Ectodermal cell (in vitro differentiated cells): ENCODE measurements around the gene COL5A1.

Source experiments
- H3K27ac ChIP-seq: 2 replicates; pipeline ENCODE4 v1.7.0; 2013; ENCODE audit warnings: mild to moderate bottlenecking, low read depth, low read length; ENCODE audit not compliant: insufficient read depth, poor library complexity, severe bottlenecking
- H3K27me3 ChIP-seq: 2 replicates; pipeline ENCODE4 v1.7.0; 2013; ENCODE audit warnings: mild to moderate bottlenecking, low read length; ENCODE audit not compliant: insufficient read depth, control insufficient read depth, poor library complexity, severe bottlenecking
- H3K36me3 ChIP-seq: one replicate; pipeline ENCODE4 v1.7.0; 2013; ENCODE audit warnings: low read length; ENCODE audit not compliant: control insufficient read depth, insufficient read depth
- H3K4me1 ChIP-seq: one replicate; pipeline ENCODE4 v1.7.0; 2013; ENCODE audit warnings: low read length; ENCODE audit not compliant: control insufficient read depth, insufficient read depth
- H3K4me3 ChIP-seq: 2 replicates; pipeline ENCODE4 v1.7.0; 2013; ENCODE audit warnings: low read depth, low read length, control low read depth; ENCODE audit not compliant: insufficient read depth
- H3K9me3 ChIP-seq: 2 replicates; pipeline ENCODE4 v1.7.0; 2013; ENCODE audit warnings: mild to moderate bottlenecking, low read length, moderate library complexity; ENCODE audit not compliant: control insufficient read depth
- WGBS, 2 experiments: methylation state at CpG; one replicate each; pipeline ENCODE4 v1.1.7; 2013; ENCODE audit warnings: missing lambda C conversion rate in 2 of 2; 5-methylcytosine and 5-hydroxymethylcytosine counted together

The COL5A1 gene

GRCh38 chr9:134739660-134739968 lies 98.0 kb downstream of the COL5A1 start:
- no peaks in the 10 kb centered on the region for H3K9me3 ChIP-seq
- no peaks in the 10 kb centered on the region for H3K36me3 ChIP-seq
- peaks cover 8% of the 10 kb centered on the region for H3K4me1 ChIP-seq
- H3K27ac ChIP-seq: no peak overlapping the region
- H3K4me3 ChIP-seq: no peak overlapping the region
- H3K27me3 ChIP-seq: no peaks in the 10 kb centered on the region
- WGBS, 2 experiments: 90 to 92% methylated on average over 8 of the region's 8 CpGs

- peaks cover 8% of the 10 kb centered on the region for H3K4me1 ChIP-seq
- no peak overlapping the region for H3K27ac ChIP-seq
- no peaks in the 10 kb centered on the region for H3K36me3 ChIP-seq
- no peak overlapping the region for H3K4me3 ChIP-seq
- 85 to 87% methylated on average over 16 of the region's 16 CpGs for WGBS, 2 experiments
- no peaks in the 10 kb centered on the region for H3K27me3 ChIP-seq
- no peaks in the 10 kb centered on the region for H3K9me3 ChIP-seq
These were observed 98.5 kb downstream of the COL5A1 start for GRCh38 chr9:134740071-134740470.

GRCh38 chr9:134741846-134742245 lies 100.2 kb downstream of the COL5A1 start:
- Histone ChIP-seq H3K27ac (no peak overlapping the region), H3K27me3 (no peaks in the 10 kb centered on the region), H3K9me3 (no peaks in the 10 kb centered on the region), H3K4me3 (no peak overlapping the region), H3K36me3 (no peaks in the 10 kb centered on the region), H3K4me1 (no peaks in the 10 kb centered on the region)
- 90 to 92% methylated on average over 9 of the region's 9 CpGs for WGBS, 2 experiments

DNA sequence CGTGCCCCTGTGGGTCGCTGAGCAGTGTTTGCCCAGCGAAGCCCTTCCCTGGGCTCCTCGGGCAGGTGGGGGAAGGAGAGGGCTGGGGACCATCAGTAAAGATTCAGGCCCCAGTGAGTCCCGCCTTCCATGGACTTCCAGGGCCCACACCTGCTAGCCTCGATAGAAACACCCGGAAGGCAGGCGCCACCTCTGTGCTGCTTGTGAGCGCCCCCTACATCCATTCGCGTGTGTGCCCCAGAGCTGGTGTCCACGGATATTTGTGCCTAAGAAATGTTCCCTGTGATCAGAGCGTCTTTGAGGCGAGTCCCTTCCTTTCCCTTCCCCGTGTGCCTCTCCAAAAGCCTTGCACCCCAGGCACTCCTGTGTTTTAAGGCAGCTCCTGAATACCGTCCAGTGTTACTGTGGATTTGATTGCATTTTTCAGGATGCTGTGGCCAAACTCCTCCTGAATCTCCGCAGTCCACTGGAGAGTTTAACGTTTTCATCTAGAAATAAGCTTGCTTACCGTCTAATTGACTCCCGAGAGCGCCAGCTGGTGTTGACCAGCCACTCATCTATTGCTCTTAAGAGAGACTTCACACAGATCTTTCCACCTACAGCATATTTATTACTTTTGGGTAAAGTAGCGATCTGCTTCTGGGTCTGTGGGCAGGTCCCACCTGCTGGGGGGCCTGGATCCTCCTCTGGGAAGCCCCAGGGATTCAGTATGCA lies 101.4 kb downstream of the COL5A1 start:
- peaks cover 10% of the 10 kb centered on the region for H3K36me3 ChIP-seq
- no peak overlapping the region for H3K4me3 ChIP-seq
- H3K27ac ChIP-seq: no peak overlapping the region
- WGBS, 2 experiments: 85 to 88% methylated on average over 22 of the region's 22 CpGs
- no peaks in the 10 kb centered on the region for H3K27me3 ChIP-seq
- no peaks in the 10 kb centered on the region for H3K4me1 ChIP-seq
- H3K9me3 ChIP-seq: no peaks in the 10 kb centered on the region

DNA sequence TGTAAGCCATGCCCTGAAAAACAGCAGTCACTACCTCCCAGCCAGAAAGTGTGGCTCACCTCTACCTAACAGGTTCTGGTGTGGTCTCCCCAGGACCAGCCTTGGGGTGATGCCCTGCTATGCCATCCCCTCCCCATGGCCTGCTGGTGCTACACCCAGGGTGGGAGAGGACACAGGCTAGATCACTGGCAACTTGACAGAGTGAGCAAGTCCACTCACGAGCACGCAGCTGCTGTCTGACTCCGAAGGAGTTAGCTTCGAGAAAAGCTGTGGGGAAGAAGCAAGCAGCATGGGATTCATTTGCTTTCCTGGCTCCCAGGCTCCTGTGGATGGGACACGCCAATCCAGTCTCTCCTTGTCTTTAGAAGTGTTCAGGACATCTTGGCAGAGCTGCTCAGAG lies 102.2 kb downstream of the COL5A1 start:
- 92 to 96% methylated on average over 5 of the region's 5 CpGs for WGBS, 2 experiments
- H3K36me3 ChIP-seq: peaks cover 14% of the 10 kb centered on the region
- no peaks in the 10 kb centered on the region for H3K27me3 ChIP-seq
- no peak overlapping the region for H3K4me3 ChIP-seq
- no peak overlapping the region for H3K27ac ChIP-seq
- H3K9me3 ChIP-seq: no peaks in the 10 kb centered on the region
- H3K4me1 ChIP-seq: no peaks in the 10 kb centered on the region

DNA sequence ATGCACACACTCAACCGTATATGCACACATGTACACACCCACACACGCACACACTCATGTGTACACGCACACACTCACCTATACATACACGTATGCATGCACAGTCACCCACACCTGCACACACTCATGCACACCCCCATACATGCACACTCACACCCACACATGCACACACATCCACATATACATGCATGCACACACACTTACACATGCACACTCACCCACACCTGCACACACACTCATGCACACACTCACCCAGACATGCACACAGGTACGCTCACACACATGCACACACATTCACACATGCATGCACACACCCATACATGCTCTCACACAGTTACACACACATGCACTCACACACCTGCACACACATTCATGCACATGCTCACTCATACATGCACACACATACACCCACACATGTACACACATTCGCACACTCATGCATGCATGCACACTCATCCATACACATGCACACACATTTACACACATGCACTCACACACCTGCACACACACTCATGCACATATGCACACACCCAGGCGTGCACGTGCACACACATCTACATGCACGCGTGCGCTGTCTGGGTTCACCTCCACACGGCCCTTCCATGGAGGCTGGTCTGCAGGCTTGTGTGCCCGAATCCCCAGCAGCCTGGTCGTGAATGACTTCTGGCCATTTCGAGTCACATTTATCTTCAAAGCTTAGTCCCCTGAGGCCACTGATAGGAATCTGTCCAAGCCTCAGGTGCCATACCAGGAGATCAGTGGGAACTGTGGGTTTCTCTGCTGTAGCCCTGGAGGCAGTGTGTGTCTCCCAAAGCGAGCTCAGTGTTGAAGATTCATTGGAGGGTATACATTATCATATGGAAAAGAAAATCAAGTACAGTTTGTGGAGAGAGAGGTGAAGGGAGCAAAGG lies 103.0 kb downstream of the COL5A1 start:
- H3K4me3 ChIP-seq: no peak overlapping the region
- H3K36me3 ChIP-seq: peaks cover 14% of the 10 kb centered on the region

DNA sequence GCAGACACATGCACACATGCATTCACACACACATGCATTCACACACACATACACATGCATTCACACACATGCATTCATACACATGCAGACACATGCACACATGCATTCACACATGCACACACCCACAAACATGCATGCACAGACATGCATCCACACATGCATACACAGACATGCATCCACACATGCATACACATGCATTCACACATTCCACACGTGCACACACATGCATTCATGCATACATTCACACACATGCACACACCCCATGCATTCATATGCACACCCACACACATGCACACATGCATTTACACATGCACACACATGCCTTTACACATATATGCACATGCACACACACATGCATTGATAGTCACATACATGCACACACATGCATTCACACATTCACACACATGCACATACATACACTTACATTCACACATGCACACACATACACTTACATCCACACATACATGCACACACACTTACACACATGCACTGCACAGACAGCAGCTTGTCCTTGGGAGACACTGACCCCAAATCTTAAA lies 106.4 kb downstream of the COL5A1 start:
- Histone ChIP-seq H3K27ac (no peak overlapping the region), H3K4me1 (no peaks in the 10 kb centered on the region), H3K36me3 (peaks cover 14% of the 10 kb centered on the region), H3K9me3 (no peaks in the 10 kb centered on the region), H3K27me3 (no peaks in the 10 kb centered on the region), H3K4me3 (no peak overlapping the region)
- 88 to 93% methylated on average over 1 of the region's 1 CpG for WGBS, 2 experiments

More for the DNA sequence above, 103.0 kb downstream of the COL5A1 start:
- WGBS, 2 experiments: 92 to 93% methylated on average over 16 of the region's 16 CpGs
- Histone ChIP-seq H3K27ac (no peak overlapping the region), H3K4me1 (no peaks in the 10 kb centered on the region), H3K9me3 (no peaks in the 10 kb centered on the region), H3K27me3 (no peaks in the 10 kb centered on the region)

DNA sequence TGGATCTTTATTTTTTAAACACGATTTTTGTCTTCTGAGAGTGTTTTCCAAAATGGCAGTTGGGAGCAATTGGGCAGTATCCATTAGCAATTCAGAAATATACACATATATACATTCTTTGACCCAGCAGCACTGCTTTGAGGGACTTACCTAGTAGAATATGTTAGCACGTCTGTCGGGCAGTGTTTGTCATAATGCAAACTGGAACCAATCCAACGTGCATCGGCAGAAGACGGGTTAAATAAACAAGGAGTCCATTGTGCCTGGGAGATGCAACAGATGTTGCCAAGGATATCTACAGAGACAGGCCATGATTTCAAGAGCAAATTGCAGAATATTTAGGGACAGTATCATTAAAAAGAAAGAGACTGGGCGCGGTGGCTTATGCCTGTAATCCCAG lies 107.0 kb downstream of the COL5A1 start:
- H3K27me3 ChIP-seq: no peaks in the 10 kb centered on the region
- no peak overlapping the region for H3K4me3 ChIP-seq
- no peak overlapping the region for H3K27ac ChIP-seq
- no peaks in the 10 kb centered on the region for H3K4me1 ChIP-seq
- H3K36me3 ChIP-seq: peaks cover 14% of the 10 kb centered on the region
- WGBS, 2 experiments: 93 to 98% methylated on average over 8 of the region's 8 CpGs
- no peaks in the 10 kb centered on the region for H3K9me3 ChIP-seq

GRCh38 chr9:134750450-134751155 lies 109.0 kb downstream of the COL5A1 start:
- H3K27ac ChIP-seq: no peak overlapping the region
- WGBS, 2 experiments: 92% methylated on average over 21 of the region's 21 CpGs
- no peaks in the 10 kb centered on the region for H3K9me3 ChIP-seq
- H3K4me1 ChIP-seq: no peaks in the 10 kb centered on the region
- H3K27me3 ChIP-seq: no peaks in the 10 kb centered on the region
- no peak overlapping the region for H3K4me3 ChIP-seq
- peaks cover 14% of the 10 kb centered on the region for H3K36me3 ChIP-seq

DNA sequence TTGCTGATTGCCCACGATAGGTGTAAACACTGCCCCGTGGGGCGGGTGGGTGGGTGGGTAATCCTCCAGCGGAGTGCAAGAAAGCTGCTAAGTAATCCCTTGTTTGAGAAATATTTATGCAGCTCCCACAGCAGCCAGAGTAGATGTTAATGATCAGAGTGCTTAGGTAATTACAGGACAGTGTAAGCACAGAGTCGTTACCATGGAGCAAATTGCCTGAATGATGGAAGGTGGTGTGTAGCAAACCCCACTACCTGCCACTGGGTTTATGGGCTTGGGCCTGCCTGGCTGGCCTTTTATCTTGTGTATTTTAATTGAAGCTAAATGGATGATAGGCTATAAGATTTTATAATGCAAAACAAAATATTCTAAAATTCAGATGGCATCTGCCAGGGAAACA lies 110.0 kb downstream of the COL5A1 start:
- Histone ChIP-seq H3K27me3 (no peaks in the 10 kb centered on the region), H3K27ac (no peak overlapping the region), H3K36me3 (peaks cover 14% of the 10 kb centered on the region), H3K4me3 (no peak overlapping the region), H3K4me1 (no peaks in the 10 kb centered on the region), H3K9me3 (no peaks in the 10 kb centered on the region)
- WGBS, 2 experiments: 89 to 94% methylated on average over 5 of the region's 5 CpGs
